Measurements from ENCODE around the gene TRIM24.

GRCh38 chr7:138429577-138430250 is 30.3 kb upstream of the TRIM24 start:
- no peak for TF ChIP-seq MAX (IDR thresholded peaks at IDR 0.05)
- TF ChIP-seq CTCF (IDR thresholded peaks at IDR 0.05; ENCODE audit: low read depth, low read length, missing input control) = no peak
- no peak for TF ChIP-seq SP1 (IDR thresholded peaks at IDR 0.05)
- TF ChIP-seq RAD21 (IDR thresholded peaks at IDR 0.05) = no peak
- TF ChIP-seq YY1 (IDR thresholded peaks at IDR 0.05) = no peak

Measured in liver (tissue), 3 donors.